ENCODE data around the gene TSPAN32.
A peak's percentile ranks its signal among the peaks of the same experiment; 100 is the strongest.
"Not testable (repeated sequence)": the region's sequence is repeated elsewhere in the genome, so short reads cannot be mapped to it uniquely, and the experiment has no call there.

TSPAN32 gene

DNA sequence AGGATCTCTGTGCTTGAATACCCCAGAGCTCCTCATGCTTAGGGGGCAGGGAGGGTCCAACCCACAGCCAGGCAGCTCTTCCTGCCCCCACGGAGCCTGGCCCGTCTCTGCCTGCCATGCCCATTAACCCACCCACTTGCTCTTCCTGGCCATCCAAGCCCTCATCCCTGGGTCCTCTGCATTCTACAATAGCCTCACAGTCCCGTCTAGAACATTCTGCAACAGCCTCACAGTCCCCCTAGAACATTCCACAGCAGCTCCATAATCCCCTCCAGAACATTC lies 15.1 kb downstream of the TSPAN32 start:
- DNase-seq, result no peak

DNA sequence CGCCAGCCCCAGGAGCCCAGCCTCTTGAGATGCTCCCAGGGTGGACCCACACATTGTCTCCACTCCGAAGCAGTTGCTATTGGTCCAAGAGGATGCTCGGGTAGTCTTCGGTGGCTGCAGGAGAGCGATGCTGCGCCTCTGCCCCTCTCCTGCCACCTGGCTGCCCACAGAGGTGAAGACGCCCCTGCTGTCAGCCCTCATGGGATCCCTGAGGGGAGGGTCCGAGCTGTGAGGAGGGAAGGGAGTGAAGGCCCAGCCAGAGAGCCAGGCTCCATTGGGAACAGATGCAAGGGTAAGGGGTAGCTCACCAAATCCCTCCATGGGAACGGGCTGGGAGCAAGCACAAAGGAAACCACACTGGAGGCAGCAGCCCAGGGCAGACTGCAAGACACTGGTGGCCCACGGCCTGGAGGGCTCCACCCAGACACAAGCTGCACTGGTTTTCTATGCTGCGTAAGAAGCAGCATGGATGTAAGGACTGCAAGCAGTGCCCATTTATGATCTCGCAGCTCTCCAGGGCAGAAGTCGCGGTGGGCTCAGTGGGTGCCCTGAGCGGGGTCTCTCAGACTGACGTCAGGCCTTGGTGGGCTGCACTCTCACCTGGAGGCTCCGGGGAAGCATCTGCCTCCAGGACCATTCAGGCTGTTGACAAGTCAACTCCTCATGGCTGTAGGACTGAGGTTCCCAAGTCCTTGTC lies 15.7 kb downstream of the TSPAN32 start:
- peak; percentile 25 for DNase-seq

DNA sequence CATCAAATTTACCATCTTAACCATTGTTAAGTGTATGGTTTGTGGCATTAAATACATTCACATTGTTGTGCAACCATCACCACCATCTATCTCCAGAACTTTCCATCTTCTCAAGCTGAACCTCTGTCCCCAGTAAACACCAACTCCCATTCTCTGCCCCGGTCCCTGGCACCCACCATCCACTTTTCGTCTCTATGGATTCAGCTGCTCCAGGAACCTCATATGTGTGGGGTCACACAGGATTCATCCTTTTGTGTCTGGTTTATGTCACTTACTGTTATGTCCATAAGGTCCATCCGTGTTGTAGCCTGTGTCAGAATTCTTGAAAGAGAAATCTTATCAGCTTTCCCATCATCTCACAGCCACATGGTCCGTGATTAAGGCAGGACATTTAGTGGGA lies 16.3 kb downstream of the TSPAN32 start:
- peak; percentile 45 for DNase-seq

DNA sequence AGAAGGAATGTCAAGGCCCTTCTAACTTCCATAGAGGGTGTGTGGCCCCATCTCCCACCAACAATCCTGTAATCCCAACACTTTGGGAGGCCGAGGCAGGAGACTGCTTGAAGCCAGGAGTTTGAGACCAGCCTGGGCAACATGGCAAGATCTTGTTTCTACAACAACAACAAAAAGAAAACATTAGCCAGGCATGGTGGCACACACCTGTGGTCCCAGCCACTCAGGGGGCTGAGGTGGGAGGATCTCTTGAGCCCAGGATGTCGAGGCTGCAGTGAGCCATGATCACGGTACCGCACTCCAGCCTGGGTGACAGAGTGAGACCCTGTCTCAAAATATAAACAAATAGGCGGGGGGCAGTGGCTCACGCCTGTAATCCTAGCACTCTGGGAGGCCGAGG lies 16.9 kb downstream of the TSPAN32 start:
- no peak for DNase-seq

DNA sequence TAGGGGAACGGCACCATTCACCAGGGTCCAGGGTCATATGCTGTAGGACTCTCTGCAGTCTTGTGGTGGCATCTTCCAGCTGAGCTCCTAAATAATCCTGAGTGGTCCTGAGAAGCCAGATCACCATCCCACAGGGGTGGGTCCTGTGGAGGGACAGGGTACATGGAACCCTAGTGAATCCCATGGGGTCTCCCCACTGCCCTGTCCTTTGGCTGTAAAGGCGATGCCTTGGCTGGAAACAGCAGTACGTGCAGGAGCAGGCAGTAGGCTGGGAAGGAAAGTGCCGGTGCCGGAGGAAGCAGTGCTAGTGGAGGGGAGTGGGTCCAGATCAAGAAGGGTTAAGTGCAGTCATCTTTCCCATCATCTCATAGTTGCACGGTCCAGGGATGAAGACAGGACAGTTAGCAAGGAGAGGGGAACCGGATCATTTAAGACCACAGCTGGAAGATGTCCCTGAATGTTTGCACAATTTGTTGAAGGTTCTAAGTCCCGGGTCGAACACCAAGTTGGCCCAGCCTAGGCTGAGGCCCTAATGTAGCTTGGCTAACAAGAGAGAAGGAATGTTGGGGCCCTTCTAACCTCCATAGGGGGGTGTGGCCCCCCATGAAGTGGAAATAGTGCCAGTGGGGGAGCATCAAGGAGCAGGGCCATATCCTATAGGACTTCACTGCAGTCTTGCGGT lies 18.1 kb downstream of the TSPAN32 start:
- DNase-seq, result peak; percentile 8

DNA sequence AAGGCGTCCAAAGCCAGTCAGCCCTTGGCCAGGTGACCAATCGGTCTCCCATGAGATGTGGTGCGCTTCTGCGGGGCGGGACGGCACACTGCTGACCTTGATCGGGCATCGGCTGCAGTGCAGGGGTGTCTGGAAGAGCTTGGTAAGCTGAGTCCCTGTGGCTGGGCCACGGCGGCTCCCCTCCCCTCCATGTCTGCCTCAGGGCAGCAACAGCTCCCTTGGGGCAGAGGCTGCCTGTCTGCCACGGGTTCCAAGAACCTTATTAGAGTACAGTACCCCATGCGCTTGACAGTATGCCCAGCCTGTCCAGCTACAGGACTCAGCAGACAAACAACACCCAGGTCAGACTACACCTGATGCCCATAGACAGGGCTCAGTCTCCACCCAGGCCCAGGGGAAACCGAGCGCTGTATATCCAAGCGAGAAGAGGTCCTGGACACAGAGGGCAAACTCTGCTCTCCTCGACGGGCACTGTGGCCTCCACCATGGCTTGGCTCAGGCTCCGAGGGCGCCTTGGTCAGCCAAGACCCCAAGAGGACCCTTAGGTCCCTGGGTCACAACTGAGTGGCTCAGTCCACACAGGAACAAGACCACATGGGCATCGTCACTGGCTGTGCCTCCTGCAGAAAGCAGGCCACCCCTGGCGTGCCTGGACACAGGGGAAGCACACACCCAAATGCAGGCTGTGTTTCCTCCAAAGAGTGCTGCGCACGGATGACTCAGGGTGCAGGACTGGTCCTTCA lies 18.9 kb downstream of the TSPAN32 start:
- DNase-seq, result no peak

DNA sequence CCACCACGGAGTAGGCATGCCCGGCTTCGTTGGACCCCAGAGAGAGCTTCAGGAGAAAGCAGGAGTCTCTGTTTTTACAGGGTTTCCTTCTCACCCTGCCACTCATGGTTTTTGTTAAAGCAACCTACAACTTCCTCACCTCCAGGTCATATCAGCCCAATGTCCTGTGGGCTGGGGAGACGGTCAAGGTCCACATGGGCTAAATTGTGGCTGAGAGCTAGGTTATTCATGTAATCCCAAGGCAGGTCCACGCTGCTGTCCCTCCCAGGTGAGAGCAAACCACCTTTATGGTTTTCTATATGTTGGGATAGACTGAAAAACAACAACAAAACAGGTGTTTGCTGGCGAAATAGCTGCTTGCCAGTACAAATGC lies 19.5 kb downstream of the TSPAN32 start:
- no peak for DNase-seq

DNA sequence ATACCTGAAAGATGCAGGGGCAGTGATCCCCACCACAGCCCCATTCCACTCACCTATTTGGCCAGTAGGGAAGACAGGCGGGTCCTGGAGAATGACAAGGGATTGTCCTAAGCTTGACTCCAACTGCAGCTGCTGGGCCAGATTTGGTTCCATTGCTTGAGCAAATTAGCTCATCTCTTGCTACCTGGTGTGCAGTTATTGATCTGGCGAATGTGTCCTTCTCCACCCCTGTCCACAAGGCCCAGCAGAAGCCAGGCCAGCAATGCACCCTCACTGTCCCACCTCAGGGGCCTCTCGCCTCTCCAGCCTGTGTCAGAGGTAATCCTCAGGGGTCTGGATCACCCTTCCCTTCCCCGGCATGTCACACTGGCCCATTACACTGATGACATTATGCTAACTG lies 23.3 kb downstream of the TSPAN32 start:
- no peak for DNase-seq

DNA sequence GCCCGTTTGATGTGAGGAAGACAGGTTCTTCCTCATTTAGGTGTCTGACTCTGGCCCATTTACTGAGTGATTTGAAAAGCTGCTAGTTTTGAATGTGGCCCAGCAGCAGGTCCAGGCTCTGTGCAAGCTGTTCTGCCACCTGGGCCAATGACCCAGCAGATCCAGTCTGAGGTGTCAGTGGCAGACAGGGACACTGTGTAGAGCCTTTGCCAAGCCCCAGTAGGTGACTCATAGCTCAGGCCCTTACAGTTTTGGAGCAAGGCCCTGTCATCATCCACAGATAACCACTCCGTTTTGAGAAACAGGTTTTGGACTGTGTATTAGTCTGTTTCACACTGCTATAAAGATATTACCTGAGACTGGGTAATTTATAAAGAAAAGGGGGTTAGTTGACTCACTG lies 23.9 kb downstream of the TSPAN32 start:
- DNase-seq, result no peak

DNA sequence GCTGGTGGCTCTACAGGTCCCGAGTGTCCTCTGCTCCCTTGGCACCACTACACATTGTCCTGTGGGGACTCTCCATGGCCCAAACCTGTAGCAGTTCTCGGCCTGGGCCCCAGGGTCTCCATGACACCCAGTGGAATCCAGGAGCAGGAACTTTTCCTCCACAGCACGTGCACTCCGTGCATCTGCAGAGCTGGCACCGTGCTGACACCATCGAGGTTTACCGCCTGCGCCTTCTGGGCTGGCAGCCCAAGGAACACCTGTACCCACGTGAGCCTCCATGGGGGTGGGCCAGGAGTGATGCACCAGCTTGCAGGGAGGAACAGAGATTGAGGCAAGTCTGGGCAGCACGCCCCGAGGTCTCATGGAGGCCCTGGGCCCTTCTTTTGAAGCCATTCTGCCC lies 25.2 kb downstream of the TSPAN32 start:
- DNase-seq, result no peak

DNA sequence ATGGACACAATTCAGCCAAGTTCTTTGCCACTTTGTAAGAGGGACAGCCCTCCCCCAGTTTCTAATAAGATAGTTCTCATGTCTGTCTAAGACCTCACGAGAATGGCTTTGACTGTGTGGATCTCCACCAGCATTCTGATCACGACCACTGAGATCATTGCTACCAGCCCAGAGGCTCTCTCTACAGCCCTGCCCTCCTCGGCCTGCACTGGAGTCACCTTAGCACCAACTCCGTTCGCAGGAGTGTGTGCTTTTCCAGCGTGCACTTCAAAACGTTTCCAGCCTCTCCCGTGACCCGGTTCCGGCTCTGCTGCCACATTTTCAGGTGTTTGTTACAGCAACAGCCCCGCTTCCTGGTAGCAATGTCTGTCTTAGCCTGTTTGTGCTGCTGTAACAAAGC lies 26.2 kb downstream of the TSPAN32 start:
- DNase-seq, result no peak

DNA sequence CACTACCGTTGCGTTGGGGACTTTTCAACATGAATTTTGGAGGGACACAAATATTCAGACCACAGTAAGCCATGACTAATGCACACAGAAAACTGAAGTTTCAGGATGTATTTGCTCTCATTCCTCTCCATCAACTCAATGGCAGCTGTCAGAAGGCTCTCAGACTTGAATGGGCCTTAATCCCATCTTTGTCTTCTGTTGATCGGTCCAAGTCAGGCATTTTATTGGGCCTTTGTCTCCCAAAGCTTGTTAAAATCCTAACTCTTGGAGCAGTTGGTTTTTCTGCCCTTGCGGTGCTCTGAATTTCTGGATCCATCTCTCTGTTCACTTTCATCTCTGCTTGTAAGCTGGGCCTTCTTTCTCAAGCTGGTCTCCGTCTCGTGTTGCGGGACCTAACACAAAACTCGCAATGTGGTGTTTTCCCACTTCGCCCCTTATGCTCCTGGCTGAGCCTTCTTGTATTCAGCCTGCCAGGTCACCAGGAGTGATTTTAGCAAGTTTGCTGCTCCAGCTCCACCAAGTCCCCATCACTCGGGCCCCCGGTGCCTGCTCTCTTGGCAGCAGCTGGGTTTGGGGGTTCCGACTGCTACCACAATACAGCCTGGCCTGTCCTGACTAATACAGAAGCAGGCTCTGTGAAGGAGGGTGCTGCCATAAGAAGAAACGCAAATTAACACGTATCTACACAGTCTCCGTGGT lies 27.0 kb downstream of the TSPAN32 start:
- no peak for DNase-seq

DNA sequence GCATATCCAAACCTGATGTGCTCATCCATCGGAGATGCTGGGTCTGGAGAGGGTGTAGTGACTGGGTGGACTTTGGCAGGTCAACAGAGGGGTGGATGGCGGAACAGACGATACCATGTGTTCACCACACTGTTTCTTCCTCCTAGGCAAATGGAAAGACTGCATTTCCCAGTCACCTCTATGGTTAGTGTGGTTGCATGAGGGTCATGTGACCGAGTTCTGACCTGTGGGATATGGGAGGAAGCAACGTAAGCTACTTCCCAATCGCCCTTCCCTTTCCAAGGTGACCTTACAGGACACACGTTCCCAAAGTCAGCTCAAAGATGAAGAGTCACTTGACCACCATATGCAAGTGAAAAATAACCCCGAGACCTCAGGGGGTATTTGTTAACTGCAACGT lies 27.7 kb downstream of the TSPAN32 start:
- no peak for DNase-seq

DNA sequence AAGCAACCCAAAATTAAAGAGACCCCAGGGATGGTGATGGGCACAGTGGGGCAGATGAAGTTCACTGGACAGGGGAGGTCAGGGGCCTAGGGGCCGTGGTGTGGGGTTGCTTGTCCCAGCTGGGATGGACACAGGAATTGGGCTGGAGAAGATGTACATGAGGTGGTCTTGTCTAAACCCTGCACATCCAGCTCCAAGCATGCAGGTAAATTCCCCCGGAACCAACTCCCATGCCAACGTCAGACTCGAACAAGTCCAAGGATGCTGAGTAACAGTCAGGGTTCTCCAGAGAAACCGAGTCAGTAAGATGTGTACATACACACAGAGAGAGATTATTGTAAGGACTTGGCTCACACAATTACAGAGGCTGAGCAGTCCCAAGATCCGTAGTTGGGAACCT lies 28.9 kb downstream of the TSPAN32 start:
- no peak for DNase-seq

DNA sequence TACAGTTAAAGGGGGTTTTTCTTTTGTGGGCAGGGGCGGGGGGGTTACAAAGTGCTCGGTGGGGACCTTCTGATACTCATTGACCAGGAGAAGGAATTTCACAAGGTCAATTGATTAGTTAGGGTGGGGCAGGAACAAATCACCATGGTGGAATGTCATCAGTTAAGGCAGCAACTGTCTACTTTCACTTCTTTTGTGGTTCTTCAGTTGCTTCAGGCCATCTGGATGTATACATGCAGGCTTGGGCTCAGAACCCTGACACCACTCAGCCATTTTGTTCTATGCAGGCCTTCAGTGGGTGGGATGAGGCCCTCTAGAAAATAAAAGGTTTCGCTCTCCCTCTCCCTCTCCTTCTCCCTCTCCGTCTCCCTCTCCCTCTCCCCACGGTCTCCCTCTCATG lies 29.6 kb downstream of the TSPAN32 start:
- DNase-seq, result no peak

DNA sequence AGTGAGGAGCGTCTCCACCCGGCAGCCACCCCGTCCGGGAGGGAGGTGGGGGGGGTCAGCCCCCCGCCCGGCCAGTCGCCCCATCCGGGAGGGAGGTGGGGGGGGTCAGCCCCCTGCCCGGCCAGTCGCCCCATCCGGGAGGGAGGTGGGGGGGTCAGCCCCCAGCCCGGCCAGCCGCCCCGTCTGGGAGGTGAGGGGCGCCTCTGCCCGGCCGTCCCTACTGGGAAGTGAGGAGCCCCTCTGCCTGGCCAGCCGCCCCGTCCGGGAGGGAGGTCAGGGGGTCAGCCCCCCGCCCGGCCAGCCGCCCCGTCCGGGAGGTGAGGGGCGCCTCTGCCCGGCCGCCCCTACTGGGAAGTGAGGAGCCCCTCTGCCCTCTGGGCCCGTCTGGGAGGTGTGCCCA lies 30.8 kb downstream of the TSPAN32 start:
- DNase-seq, result not testable (repeated sequence)

DNA sequence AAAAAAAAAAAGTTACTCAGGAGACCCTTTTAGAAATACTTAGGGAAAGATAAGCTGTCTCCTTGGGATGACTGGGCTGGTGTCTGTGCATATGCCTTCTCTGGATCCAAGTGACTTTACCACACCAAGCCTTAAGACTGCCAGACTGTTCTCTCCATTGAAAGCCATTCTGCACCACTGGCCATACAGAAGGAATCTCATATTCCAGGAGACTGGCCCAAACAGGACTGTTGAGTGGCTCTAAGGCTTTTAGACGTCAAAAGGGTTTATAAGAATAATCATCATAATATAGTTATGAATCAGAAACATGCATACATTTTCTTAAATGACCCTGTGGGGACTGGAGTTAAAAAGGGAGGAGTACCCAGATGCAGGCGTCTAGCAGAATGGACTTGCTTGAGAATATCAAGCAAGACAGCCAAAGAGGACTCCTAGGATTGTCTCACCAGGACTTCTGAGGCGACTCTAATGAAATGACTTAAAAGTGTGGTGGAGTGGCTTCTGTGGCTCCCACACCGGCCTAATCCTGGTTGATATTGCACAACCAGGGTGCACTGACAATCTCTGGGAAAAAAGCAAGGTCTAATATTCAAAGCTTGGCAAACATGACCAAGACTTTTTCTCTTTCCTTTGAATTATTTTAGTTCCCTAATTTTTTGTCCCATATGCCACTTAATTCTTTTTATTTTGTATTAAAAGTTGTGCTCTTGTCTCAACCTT lies 31.8 kb downstream of the TSPAN32 start:
- not testable (repeated sequence) for DNase-seq

DNA sequence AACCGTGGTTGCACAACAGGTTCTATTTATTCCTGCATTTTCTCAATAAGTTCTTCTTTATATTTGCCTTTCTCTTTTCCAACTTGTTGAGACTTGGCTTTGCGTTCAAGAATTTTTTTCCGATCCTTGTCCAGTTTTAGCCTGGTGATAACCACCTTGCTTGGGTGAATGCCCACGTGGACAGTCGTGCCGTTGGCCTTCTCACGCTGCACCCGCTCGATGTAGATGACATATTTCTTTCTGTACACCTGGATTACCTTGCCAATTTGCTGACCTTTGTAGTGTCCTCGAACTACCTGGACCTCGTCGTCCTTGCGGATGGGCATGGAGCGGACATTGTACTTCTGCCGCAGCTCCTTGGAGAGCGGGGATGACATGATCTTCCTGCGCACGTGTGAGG lies 33.5 kb downstream of the TSPAN32 start:
- DNase-seq, result not testable (repeated sequence)

DNA sequence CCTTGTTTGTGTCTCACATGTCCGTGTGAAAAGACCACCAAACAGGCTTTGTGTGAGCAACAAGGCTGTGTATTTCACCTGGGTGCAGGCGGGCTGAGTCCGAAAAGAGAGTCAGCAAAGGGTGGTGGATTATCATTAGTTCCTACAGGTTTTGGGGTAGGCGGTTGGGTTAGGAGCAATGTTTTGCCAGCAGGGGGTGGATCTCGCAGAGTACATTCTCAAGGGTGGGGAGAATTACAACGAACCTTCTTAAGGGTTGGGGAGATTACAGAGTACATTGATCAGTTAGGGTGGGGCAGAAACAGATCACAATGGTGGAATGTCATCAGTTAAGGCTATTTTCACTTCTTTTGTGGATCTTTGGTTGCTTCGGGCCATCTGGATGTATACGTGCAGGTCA lies 36.9 kb downstream of the TSPAN32 start:
- peak; percentile 27 for DNase-seq

DNA sequence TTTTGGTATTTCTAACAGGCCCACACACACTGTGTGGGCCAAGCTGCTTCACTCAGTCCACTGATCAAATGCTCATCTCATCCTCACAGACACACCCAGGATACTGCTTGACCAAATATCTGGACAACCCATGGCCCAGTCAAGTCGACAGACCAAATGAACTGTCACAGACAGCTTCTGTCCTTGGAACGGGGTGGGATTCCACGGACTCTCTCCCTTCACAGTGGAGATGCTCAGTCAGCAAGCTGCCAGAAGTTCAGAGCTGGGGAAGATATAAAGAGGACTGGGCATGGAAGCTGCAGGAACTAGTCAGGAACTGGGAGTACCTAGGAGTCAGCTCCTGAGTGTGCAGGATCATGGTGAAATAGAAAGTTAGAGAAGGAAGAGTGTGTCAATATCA lies 40.7 kb downstream of the TSPAN32 start:
- no peak for DNase-seq

DNA sequence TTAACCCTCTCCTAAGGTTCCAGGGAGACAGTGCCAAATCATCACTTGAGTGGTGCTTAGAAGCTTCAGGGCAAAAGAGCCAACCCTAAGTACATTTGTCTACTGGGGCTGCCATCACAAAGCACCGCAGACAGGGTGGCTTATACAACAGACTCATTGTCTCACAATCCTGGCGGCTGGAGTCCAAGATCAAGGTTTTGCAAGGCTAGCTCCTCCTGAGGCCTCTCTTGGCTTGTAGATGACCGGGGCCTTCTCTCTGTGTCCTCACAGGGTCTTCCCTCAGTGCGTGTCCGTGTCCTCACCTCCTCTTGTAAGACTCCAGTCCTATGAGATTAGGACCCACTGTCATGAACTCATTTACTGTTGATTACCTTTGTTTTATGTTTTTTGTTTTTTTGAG lies 41.2 kb downstream of the TSPAN32 start:
- DNase-seq, result no peak

DNA sequence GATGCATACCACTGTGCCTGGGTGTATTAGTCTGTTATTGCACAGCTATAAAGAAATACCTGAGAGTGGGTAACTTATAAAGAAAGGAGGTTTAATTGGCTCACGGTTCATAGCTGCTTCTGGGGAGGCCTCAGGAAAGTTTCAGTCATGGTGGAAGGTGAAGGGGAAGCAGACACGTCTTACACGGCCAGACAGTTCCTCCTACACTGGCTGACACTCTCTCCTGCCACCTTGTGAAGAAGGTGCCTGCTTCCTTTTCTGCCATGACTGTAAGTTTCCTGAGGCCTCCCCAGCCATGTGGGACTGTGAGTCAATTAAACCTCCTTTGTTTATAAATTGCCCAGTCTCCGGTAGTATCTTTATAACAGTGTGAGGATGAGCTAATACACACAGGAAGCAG lies 41.7 kb downstream of the TSPAN32 start:
- no peak for DNase-seq

DNA sequence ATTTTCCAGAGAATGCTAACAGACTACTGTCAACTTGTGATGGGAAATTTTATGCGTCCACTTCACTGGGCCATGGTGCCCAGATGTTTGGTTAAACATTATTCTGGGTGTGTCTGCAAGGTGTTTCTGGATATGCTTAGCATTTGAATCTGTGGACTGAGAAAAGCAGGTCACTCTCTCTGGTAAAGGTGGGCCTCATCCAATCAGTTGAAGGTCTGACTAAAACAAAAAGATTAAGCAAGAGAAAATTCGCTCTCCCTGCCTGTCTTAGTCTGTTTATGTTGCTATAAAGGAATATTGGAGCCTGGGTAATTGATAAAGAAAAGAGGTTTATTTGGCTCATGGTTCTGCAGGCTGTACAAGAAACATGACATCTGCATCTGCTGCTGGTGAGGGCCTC lies 43.2 kb downstream of the TSPAN32 start:
- no peak for DNase-seq

All from hematopoietic multipotent progenitor cell treated with erythropoietin and hydrocortisone succinate and interleukin-3 and kit ligand, for 4 days (in vitro differentiated cells).